Chondrocyte (in vitro differentiated cells): ENCODE data around the gene RSAD1. TPM values are rescaled to one million over a fixed set of nuclear protein-coding genes. Genes with fewer than 3 reads are reported as not detected.
A peak's percentile ranks its signal among the peaks of the same experiment; 100 is the strongest.

Experiments used
- DNase-seq: peaks from one replicate; pipeline ENCODE4 v3.0.0; 2021; ENCODE audit warnings: mixed read lengths, low spot score
- H3K27ac Mint-ChIP-seq: one replicate; pipeline ENCODE4 v1.8.0; 2021; ENCODE audit warnings: mild to moderate bottlenecking, moderate library complexity, mixed read lengths; ENCODE audit not compliant: unreplicated experiment
- H3K27me3 Mint-ChIP-seq: 2 replicates; pipeline ENCODE4 v1.8.0; 2021; ENCODE audit warnings: low read depth, mixed read lengths
- H3K36me3 Mint-ChIP-seq: 2 replicates; pipeline ENCODE4 v1.8.0; 2021; ENCODE audit warnings: low read depth, mixed read lengths
- H3K4me1 Mint-ChIP-seq: 2 replicates; pipeline ENCODE4 v1.8.0; 2021; ENCODE audit warnings: low read depth, mild to moderate bottlenecking, mixed read lengths
- H3K4me3 Mint-ChIP-seq: one replicate; pipeline ENCODE4 v1.8.0; 2021; ENCODE audit warnings: mild to moderate bottlenecking, moderate library complexity, mixed read lengths; ENCODE audit not compliant: unreplicated experiment
- H3K9me3 Mint-ChIP-seq: 2 replicates; pipeline ENCODE4 v1.8.0; 2021; ENCODE audit warnings: low read depth, mixed read lengths
- CTCF ChIP-seq: fragments of 200-600 bp; sonication (generic); IDR thresholded peaks from 2 replicates; pipeline ENCODE4 v1.5.0; 2021; ENCODE audit warnings: antibody characterized with exemption, mild to moderate bottlenecking, moderate library complexity
- total RNA-seq: library from RNA; stranded (reverse); gene quantifications from 3 replicates; pipeline ENCODE4 v1.2.1, GENCODE V29; 2021

The RSAD1 gene
- total RNA-seq, 1 donor from 2014 or later: 29.8 TPM

- no peaks in the 10 kb centered on the region for H3K27me3 Mint-ChIP-seq
- peaks cover 50% of the 10 kb centered on the region for H3K4me1 Mint-ChIP-seq
- H3K36me3 Mint-ChIP-seq: no peaks in the 10 kb centered on the region
- no peak for TF ChIP-seq CTCF
- H3K9me3 Mint-ChIP-seq: no peaks in the 10 kb centered on the region
- peak; percentile 25 for DNase-seq
- peak overlapping the region; percentile 73 for H3K27ac Mint-ChIP-seq
- no peak overlapping the region for H3K4me3 Mint-ChIP-seq
Observed at GRCh38 chr17:50514388-50514787, 35.7 kb downstream of the RSAD1 start.

GRCh38 chr17:50514936-50515702, 36.5 kb downstream of the RSAD1 start:
- Mint-ChIP-seq H3K36me3 (no peaks in the 10 kb centered on the region), H3K4me3 (peak overlapping the region; percentile 27), H3K9me3 (no peaks in the 10 kb centered on the region), H3K27ac (peak overlapping the region; percentile 73), H3K27me3 (no peaks in the 10 kb centered on the region), H3K4me1 (peaks cover 50% of the 10 kb centered on the region)
- no peak for TF ChIP-seq CTCF
- DNase-seq: peak; percentile 26

GRCh38 chr17:50517011-50517410, 38.4 kb downstream of the RSAD1 start:
- H3K27me3 Mint-ChIP-seq: no peaks in the 10 kb centered on the region
- TF ChIP-seq CTCF: no peak
- H3K27ac Mint-ChIP-seq: peak overlapping the region; percentile 3
- no peaks in the 10 kb centered on the region for H3K9me3 Mint-ChIP-seq
- H3K36me3 Mint-ChIP-seq: no peaks in the 10 kb centered on the region
- no peak overlapping the region for H3K4me3 Mint-ChIP-seq
- no peak for DNase-seq
- H3K4me1 Mint-ChIP-seq: peaks cover 36% of the 10 kb centered on the region

- H3K4me1 Mint-ChIP-seq: peaks cover 36% of the 10 kb centered on the region
- no peak for DNase-seq
- no peaks in the 10 kb centered on the region for H3K9me3 Mint-ChIP-seq
- no peak overlapping the region for H3K27ac Mint-ChIP-seq
- no peaks in the 10 kb centered on the region for H3K36me3 Mint-ChIP-seq
- no peak for TF ChIP-seq CTCF
- no peak overlapping the region for H3K4me3 Mint-ChIP-seq
- no peaks in the 10 kb centered on the region for H3K27me3 Mint-ChIP-seq
Observed at GRCh38 chr17:50517504-50518383, 39.1 kb downstream of the RSAD1 start.

- H3K27ac Mint-ChIP-seq: peak overlapping the region; percentile 75
- H3K9me3 Mint-ChIP-seq: no peaks in the 10 kb centered on the region
- H3K4me1 Mint-ChIP-seq: peaks cover 36% of the 10 kb centered on the region
Observed at GRCh38 chr17:50518384-50519023, 39.8 kb downstream of the RSAD1 start.

More at GRCh38 chr17:50518384-50519023, 39.8 kb downstream of the RSAD1 start:
- no peak overlapping the region for H3K4me3 Mint-ChIP-seq
- DNase-seq: no peak
- no peaks in the 10 kb centered on the region for H3K36me3 Mint-ChIP-seq
- TF ChIP-seq CTCF: no peak
- H3K27me3 Mint-ChIP-seq: no peaks in the 10 kb centered on the region
